GM19395 (cell line): ENCODE measurements around the gene ZNF689.

Source experiments
- ATAC-seq: cut with Tn5 transposase; IDR thresholded peaks from one replicate; pipeline ENCODE4 v1.9.1; 2021; ENCODE audit warnings: mild to moderate bottlenecking, moderate library complexity; ENCODE audit not compliant: unreplicated experiment

ZNF689 gene

DNA sequence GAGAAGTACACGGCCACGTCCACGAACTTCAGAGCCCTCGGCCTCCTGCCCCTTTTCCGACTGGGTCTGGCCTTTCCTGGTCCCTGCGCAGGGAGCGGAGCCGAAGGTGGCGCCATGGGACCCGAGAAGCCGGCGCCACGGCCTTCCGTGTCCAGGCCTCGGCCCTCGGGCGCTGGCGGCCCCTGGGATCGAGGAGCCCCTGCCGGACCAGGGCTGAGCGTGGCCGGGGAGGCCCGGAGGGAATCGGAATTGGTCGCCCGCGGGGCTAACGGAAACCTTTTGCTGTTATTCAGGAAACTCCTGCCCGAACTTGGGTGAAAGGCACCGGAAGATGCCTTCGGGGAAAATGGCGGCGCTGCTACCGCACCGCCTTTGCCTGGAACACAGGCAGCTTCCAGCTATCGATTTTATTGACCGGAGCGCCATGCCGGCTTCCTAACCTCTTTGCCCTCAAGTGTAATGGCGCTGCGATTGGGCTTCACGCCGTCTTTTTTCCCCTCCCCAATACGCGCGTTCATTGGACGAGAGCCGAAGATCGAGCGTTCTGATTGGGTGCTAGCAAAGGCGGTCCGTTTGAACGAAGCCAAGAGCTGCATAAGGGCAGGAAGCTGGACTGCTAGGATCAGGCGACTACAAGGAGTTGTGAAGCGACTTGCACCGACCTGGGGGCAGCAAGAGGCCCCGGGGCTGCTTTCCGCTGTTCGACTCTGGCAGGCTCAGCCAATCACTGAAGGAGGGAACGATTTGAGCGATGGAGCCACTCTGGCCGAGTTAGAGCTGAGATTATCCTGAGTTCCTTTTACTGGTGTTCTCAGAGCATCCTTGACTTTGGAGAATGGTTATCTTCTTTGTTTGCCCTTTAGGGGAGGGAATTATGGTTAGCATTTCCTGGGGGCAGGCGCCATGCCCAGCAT lies at the start of gene ZNF689:
Gene ZNF689, minus strand, starts transcription at position 464 of the 914 bp plus-strand sequence. Its CDS starts 348 bp downstream, at position 116.
- peak; percentile 90 for ATAC-seq

- ATAC-seq = peak; percentile 37
Measured at GRCh38 chr16:30658731-30659506, 48.7 kb upstream of the ZNF689 start.

DNA sequence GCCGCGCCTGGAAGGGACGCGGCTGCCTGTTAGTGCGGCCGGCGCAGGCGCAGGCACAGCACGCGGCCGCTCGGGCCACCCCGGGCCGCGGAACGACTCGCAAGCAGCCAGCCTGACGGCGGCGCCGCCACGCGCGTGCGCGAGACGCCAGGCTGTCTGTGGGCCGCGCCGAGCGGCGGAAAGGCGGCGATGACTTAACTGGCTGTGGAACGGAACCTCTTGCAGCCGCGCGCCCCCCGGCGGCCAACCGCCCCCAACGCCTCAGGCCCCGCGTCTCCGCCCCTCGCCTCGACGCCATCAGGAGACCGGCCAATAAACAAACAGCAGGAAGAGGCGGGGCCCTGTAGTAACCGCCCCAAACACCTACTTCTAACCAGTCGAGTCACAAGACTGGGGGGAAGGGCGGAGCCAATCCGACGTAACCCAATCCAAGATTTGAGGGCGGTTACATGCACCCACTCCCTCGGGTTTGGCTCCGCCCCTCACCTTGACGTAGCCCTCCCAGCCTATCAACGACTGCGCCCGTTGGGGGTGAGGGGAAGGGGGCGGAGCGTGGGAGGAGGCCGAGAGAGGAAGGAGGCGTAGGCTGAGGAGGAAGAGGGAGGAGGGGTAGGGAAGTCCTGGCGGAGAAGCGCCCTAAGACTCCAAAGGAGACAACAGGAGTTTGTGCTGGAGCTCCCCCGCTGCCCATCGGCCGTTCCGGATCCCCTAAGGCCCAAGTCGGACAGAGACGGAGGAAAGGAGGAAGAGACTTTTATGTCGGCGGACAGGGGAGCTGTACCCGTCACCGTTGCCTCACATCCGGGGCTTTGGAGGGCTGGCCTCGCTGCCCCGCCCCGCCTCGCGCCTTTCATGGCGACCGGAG lies 47.9 kb upstream of the ZNF689 start, which contains the start of gene FBRS:
Gene FBRS, plus strand, starts transcription at position 566 of the 865 bp plus-strand sequence. CDS start 1,088 bp downstream, outside the sequence.
- ATAC-seq = peak; percentile 69

DNA sequence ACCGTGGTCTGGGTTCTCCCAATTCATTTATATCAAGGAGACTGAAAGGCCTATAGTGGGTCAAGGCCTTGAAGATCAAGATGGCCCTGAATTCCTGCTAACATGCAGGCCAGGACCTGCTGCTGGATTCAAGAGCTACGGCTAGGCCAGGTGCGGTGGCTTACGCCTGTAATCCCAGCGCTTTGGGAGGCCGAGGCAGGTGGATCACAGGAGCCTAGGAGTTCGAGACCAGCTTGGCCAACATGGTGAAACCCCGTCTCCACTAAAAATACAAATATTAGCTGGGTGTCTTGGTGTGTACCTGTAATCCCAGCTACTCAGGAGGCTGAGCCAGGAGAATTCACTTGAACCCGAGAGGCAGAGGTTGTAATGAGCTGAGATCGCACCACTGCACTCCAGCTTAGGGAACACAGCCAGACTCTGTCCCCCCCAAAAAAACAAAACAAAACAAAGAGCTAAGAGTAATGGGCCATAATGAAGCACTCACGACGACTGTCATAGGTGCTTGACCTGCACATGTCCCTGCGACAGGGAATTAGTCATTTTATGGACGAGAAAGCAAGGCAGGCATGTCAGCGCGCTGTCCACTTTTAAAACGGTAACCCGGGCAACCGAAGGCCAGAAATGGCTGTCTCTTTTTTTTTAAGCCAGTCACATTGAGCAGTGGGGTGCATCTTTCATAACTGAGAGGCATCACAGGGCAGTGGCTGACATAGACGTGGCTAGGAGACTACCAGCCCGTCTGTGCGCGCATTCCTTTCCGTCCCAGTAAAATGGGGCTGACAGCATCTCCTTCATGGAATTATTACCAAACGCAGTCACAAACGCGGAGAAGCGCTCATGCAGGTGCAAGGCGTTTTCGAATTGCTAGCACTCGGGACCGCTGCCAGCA lies 47.0 kb upstream of the ZNF689 start:
- ATAC-seq = no peak

GRCh38 chr16:30656388-30656787 lies 46.2 kb upstream of the ZNF689 start:
- ATAC-seq = no peak

DNA sequence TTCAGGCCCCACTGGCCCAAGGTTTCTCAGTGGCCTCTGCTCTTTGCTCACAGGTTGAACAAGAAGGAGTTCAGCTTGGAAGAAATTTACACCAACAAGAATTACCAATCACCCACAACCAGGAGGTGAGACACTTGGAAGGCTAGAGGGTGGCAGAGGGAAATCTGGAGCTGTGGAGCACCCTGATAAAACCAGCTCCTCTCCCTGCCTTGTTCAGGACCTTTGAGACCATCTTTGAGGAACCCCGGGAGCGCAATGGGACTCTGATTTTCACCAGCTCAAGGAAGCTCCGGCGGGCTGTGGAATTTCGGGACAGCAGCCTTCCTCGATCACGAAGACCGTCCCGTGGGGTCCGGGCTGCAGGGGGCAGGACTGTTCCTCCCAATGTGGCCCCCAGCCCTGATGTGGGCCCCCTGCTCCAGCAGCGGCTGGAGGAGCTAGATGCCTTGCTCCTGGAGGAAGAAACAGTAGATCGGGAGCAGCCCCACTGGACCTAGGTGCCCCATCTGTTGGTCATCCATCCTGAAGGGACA lies 45.7 kb upstream of the ZNF689 start:
- ATAC-seq = no peak

DNA sequence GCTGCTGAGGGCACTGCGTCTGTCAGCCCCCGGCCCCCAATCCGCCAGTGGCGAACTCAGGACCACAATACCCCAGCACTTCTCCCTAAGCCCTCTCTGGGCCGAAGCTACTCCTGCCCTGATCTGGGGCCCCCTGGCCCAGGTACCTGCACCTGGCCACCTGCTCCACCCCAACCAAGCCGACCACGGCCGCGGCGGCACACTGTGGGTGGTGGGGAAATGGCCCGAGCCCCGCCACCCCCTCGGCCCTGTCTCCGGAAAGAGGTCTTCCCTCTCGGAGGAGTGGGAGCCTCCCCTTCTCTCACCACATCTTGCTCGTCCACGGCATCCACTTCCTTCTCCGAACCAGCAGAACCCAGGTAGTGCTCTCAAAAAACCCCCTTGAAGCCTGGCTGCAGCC lies 44.7 kb upstream of the ZNF689 start:
- ATAC-seq = no peak

DNA sequence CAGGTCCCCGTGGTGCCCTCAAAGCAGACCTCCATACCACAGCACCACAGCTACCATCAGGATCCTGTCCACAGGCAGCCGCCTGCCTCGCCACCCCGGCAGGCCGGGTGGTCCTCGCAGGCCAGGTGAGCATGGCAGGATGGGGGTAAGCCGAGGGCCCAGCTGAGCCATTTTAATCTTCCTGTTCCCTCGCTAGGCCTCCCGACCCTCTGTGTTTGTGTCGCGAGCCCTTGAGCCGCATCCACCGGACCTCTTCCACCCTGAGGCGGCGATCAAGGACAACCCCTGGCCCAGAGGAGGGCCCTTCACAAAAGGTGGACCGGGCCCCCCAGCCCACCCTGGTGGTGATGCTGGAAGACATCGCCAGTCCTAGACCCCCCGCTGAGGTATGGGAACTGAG lies 42.5 kb upstream of the ZNF689 start:
- ATAC-seq = no peak

DNA sequence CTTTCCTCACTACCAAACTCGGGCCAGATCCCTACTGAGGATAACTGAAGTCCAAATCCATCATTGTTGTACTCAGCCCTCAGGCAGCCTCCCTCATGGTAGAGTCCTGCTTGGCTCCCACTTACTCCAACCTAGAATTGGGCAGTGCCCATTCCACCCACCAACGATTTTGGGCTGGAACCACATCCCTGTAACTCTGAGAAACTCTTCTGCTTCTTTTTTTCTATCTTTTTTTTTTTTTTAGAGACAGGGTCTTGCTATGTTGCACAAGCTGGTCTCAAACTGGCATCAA lies 41.8 kb upstream of the ZNF689 start:
- ATAC-seq = no peak

- ATAC-seq = peak; percentile 35
Measured at GRCh38 chr16:30651124-30652004, 41.2 kb upstream of the ZNF689 start.

DNA sequence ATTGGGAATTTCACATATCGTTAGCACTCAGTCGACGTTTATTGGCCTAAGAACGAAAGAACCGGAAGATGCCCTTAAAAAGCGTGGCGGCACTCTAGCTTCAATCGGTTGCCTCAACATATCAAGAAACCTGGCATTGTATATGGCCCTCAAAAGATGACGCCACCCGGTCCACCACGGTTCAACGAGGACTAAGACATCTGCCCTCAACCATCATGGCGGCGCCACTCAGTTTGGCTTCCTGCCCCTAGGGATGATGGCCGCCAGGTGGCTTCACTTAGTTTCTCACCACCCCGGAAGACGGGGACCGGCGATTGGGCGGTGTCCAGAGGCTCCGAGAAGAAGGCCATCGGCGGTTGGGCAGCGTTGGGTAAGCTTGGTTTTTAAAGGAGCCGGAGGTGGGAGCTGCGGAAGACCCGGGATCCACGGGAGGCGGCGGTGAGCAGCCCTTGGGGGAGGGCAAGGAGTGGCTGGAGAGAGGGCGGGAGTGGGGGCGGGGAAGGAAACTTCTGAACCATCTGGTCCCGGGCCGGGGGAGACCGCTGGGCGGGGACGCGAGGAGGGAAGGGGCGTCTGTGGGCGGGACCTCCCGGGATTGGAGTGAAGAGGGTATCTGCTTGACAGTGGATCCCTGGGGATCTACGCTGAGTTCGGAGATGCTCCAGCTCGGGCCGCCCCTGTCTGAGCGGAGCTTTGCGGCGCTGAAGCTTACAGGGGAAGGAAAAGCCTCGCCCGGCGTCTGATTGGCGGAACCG lies 40.4 kb upstream of the ZNF689 start, which contains the start of gene PRR14:
Gene PRR14, plus strand, starts transcription at position 592 of the 755 bp plus-strand sequence. CDS start 686 bp downstream, outside the sequence.
- ATAC-seq = peak; percentile 71

- peak; percentile 8 for ATAC-seq
Measured at GRCh38 chr16:30649725-30650368, 39.7 kb upstream of the ZNF689 start.

- ATAC-seq = no peak
Measured at GRCh38 chr16:30647274-30647571, 37.0 kb upstream of the ZNF689 start.

DNA sequence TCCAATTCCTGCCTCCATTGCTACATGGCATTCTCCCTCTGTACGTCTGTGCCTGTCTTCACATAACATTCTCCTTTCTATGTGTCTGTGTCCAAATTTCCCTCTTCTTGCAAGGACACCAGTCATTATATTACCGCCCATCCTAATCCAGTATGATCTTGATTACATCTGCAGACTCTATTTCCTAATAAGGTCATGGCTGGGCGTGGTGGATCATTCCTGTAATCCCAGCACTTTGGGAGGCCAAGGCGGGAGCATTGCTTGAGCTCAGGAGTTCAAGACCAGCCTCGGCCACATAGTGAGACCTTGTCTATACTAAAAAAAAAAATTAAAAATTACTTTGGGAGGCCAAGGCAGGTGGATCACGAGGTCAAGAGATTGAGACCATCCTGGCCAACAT lies 35.5 kb upstream of the ZNF689 start:
- ATAC-seq = no peak

DNA sequence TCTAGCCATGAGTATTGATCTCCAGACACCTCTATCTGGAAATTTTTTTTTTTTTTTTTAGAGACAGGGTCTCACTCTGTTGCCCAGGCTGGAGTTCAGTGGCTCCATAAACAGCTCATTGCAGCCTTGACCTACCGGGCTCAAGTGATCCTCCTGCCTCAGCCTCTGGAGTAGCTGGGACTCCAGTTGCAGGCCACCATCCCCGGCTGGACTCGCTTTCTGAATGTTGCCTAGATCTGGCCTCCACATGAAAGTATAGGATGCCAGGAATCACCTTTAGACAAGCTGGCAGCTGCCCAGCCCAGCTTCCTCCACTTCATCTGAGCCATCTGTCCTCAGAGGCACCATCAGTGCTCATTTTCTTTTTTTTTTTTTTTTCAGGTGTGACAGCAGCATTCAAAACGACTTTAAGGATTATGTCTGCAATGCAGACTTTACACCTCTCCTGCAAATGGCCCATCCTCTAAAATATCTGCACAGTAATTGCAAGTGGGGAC lies 34.2 kb upstream of the ZNF689 start:
- no peak for ATAC-seq

- no peak for ATAC-seq
Measured at GRCh38 chr16:30641378-30641982, 31.3 kb upstream of the ZNF689 start.

- no peak for ATAC-seq
Measured at GRCh38 chr16:30637944-30638343, 27.8 kb upstream of the ZNF689 start.
